Hematopoietic multipotent progenitor cell treated with erythropoietin and hydrocortisone succinate and interleukin-3 and kit ligand, for 8 days (in vitro differentiated cells): ENCODE data around the gene FAM185A.
"Not testable (repeated sequence)": the region's sequence is repeated elsewhere in the genome, so short reads cannot be mapped to it uniquely, and the experiment has no call there.

ENCODE experiments used
- DNase-seq: peaks from one replicate; pipeline ENCODE4 v3.0.0-alpha.2; 2015

Gene FAM185A

DNA sequence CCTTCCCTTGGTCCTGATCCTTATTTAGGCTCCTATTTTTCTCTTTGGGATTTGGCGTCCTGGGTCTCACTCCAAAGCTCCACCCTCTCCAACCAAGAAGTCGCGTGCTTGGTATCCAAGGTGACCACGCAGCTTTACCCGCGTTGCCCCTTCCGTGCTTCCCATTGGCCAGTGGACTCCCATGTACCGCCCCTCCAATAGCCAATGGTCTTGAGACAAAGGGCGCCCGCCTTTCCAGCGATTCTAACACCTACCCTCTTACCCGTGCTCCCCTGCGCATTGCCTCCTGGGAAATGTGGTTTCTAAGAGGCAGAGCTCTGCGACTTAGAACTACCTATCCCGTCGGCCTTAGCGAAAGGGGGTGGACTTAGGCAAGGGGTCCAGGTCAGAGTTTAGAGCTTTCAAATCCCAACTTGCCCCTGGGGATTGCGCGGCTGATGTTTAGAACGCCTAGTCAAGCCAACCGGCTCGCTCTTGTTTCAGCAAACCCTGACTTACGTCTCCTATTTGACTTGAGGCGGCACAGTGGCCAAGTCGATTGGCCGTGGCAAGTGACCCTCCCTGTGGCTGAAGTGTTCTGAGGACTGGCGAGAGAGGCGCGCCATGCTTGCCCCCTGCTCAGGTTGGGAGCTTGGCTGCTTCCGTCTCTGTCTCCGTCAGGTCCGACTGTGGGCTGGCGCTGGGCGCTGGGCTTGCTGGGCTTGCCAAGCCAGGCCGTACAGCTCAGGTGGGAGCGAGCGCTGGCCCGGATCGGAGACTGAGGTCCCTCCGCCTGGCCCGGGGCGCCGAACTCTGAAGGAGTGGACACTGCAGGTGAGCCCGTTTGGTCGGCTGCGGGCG is at the start of gene FAM185A:
FAM185A (plus strand) TSS at position 395 of the 840 bp plus-strand sequence; CDS start at position 604, 209 bp downstream.
- DNase-seq: peak; percentile 100

DNA sequence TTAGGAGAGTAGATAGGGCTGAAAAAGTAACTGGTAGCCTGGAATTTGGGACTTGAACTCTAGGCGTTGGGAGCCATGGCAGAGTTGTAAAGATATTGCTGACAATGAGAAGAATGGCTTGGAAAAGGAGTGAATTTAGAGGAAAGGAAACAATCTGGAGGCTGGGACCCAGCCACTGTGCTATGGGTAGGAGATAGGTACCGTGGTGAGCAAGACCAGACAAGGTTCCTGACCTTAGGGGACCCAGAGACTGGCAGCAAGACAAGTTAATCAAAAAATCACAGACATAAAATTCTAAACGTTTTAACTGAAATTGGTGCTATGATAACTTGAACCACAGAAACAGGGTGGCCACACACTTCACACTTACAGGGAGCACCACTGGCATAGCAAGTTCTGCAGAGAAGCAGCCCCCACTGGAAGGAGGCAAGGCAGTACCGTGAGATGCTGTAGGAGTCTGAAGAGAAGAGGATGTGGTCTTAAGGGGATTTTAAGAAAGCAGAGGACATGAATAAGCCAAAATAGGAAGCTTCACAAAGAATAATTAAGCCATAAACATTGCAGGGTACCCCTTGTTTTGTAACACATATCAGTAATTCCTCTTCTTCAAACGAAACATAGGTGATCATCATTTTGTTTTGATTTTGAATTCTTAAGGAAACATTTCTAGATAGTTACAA is 35.6 kb upstream of the FAM185A start:
- DNase-seq: peak; percentile 3

DNA sequence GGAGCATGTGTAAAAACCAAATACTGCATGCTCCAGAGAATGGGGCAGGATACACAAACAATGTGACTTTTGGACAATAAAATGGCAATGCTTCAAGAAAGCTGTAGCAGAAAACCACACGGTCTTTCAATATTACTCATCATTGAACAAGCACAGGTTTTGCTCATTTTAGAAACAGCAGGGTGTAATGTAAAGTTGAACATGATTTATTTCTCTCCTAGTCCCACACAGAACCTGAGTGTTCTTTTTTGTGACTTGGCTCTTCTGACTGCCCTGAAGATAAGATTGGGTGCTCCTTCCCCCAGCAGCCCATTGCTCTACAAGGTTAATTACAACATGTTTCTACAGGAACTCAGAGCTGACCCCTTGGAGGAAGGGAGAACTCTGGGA is 35.1 kb upstream of the FAM185A start:
- not testable (repeated sequence) for DNase-seq

DNA sequence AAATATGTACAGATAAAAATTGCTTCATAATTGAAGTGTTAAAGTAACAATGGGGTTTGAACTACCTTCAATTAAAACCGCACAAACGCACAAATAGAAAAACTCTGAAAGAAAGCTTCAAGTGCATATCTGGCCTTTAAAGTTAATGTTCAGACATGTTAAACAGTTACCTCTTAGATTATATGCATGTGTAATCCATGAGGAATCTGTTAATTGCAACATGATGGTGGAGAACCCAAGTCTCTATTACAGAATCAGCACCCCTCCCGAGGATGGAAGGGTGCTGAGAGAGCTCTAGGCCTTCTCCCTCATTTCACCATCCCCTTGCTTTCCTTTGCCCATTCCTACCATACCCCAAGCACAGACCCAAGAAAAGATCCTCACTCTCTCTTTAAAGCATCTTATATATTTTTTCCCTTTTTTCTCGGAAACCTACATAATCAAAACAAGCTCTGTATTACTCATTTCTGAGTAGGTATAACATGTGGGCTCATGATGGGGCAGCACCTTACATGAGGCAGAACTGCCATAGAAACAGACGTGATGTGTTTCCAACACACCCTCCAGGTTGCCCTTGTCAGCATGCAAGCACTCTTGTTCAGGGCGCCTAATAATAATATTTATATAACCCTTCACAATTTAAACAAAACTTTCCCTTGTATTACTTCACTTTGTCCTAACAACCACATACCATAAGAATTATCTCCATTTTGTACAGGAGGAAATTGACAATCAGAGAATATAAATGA is 33.9 kb upstream of the FAM185A start:
- DNase-seq: not testable (repeated sequence)

DNA sequence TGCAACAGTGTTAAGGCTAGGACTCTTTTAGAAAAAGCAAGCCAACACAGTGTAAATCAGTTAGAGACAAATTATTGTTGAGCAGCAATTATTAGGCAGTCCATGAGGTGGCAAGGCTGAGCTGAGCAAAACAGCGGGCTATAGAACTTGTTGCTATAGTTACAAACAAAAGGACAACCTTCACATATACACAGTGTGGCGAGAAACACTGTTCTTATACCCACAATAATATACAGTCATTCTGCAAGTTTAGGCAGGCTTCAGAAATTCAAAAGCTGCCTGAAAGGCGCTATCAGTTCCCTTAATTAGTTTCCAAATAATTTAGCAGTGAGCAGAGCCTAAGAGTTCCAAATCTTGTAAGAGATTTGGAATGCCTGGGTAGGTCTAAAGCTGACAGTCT is 33.1 kb upstream of the FAM185A start:
- not testable (repeated sequence) for DNase-seq

DNA sequence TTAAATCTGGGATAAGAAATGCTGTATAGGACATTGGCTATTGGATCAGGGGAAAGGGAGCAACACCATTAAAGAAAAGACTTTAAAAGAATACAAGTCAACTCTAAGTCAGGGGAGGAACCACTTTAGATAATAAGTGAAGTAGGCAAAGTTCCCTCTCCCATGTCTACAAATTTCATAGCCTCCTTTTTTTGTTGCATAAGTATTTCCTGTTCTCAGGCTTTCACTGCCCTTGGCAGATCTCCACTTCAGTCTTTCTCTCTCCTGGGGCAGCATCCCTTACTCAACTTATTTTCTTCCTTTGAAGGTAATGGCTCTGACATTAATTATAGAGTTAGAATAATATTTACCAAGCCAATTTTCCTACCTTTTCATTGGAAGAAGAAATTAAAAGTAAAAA is 30.3 kb upstream of the FAM185A start:
- not testable (repeated sequence) for DNase-seq

DNA sequence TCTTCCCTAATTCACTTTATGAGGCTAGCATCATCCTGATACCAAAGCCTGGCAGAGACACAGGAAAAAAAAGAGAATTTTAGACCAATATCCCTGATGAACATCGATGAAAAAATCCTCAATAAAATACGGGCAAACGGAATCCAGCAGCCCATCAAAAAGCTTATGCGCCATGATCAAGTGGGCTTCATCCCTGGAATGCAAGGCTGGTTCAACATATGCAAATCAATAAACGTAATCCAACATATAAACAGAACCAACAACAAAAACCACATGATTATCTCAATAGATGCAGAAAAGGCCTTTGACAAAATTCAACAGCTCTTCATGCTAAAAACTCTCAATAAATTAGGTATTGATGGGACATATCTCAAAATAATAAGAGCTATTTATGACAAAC is 22.6 kb upstream of the FAM185A start:
- not testable (repeated sequence) for DNase-seq

DNA sequence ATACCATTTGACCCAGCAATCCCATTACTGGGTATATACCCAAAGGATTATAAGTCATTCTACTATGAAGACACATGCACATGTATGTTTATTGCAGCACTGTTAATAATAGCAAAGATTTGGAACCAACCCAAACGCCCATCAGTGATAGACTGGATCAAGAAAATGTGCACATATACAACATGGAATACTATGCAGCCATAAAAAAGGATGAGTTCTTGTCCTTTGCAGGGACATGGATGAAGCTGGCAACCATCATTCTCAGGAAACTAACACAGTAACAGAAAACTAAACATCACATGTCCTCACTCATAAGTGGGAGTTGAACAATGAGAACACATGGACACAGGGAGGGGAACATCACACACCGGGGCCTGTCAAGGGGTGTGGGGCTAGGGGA is 19.1 kb upstream of the FAM185A start:
- not testable (repeated sequence) for DNase-seq

DNA sequence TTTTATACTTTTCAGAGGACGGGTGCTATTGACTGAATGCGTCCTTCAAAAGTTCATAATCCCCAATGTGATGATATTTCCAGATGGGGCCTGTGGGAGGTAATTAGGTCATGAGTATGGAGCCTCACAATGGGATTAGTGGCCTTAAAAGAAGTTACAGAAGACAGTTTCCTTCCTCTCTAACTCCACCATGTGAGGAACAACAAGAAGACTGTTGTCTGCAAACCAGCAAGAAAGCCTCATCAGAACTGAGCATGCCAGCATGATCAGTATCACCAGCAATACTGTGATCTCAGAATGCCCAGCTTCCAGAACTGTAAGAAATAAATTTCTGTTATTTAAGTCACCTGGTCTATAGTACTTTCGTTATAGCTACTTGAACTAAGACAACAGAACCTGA is 18.4 kb upstream of the FAM185A start:
- DNase-seq: not testable (repeated sequence)

DNA sequence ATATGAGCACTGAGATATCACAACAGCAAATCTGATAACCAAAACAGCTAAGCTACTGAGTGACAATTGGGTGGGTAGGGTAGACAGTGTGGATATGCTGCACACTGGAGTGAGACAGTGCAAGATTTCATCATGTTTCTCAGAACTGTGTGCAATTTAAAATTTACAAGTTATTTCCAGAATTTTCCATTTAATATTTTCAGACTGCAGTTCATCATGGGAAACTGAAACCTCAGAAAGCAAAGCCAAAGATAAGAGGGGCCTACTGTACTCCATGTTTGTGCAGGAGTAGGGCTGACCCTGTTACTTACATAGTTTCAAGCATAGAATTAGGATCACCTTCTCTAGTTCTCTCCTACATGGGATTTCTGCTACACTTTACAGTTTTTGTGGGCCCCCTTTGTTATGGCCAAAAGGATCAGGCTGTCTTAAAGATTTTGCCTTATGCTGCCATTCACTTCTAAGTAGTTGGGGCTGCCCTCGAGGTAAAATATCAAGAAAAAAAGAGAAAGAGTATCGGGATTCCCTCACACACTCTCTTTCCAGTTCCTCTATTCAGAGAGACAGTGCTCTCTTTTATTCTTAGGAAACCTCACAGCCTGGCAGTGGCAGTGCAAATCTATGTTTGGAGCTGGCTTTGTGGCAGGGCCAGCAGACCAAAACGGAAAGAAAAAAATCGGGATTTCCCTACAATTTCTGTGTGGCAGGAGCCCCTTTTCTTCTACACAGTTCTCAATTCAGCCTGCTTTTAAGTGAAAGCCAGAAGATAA is 6.6 kb upstream of the FAM185A start:
- DNase-seq: not testable (repeated sequence)

DNA sequence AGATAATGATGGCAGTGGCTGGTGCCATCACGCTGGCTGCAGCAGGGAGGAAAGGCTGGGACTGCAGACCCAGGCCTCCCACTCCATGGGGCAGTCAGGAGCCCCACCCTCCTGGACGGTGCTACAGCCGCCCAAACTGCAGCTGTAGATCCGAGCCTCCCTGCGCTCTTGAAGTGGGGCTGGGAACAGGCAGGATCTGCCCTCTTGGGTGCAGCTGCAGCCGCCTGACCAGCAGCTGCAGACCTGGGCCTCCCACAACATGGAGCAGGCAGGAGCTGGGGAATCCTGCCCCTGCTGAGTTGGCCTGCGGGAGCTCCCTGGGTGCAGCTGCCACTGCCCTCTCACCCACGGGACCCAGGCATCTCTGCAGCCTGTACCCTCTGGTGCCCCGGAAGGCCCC is 4.9 kb upstream of the FAM185A start:
- not testable (repeated sequence) for DNase-seq

DNA sequence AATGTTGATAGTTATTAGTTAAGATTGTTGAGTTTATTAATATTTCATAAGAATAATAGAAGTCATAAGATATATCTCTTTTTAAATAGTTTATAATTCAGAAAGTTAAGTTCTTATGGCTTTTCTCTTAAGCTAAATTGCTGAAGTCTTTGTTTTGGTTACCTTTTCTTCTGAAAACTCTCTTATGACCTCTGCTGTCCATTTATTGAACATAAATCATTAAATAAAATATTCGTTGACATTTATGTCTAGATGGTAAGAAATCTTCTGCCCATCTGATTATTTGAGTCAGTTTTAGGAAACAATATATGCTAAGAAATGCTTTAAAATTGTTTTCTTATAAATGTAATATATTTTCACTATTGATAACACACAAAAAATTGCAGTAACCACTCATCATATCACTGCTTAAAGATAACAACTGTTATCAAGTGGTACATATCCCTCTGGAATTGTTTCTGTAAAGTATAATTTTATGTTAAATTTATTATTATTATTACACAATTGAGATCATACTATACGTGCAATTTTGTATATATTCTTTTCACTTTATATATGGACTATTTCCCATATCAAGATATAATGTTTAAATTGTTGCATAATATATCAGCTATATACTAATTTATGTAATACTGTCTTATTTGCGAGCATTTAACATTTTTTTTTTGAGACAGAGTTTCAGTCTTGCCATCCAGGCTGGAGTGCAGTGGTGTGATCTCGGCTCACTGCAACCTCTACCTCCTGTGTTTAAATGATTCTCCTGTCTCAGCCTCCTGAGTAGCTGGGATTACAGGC is 3.1 kb upstream of the FAM185A start:
- DNase-seq: peak; percentile 43

DNA sequence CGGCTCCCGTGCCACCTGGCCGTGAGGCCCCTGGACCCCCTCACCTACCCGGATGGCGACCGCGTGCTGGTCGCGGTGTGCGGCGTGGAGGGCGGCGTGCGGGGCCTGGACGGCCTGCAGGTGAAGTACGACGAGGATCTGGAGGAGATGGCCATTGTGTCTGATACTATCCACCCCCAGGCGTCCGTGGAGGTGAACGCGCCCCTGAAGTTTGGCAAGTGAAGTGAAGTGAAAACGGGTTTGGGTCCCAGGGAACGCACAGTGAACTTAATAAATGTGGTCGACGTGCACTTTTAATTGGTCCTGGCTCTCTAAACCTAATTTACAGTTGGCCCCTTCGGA is 617 bp downstream of the FAM185A start:
- not testable (repeated sequence) for DNase-seq

DNA sequence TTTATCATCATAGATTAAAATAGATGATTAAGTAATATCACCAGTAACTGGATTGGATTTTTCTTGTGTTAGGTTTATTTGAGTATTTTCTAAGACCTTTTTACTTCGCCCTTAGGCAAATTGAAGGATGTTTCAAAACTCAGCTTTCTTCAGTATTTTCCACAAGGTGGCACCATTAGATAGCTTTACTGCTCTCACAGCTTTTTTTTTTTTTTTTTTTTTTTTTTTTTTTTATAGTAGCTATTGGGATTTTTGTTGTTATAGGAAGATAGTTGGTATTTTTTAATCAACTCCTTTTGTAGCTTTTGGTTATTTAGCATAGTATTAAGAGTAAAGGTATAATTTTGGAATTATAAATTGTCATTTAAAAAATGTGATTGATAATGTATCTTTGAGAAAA is 9.4 kb downstream of the FAM185A start:
- not testable (repeated sequence) for DNase-seq

DNA sequence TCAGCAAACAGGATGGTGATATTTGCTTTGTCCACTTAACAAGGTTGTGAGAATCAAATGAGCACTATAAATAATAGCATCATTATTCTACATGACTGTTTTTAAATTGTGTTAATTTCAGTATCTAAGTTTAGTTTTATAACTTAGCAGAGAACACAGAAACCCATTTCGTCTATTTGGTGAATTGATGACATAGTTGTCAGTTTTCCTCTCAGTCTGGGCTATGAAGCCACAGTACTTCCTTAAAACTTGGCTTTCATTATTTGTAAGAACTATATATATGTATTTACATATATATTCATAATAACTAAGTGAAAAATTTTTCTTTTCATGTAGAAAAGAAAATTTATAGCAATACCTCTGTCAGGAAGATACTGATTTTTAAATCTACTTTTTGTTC is 11.1 kb downstream of the FAM185A start:
- not testable (repeated sequence) for DNase-seq

DNA sequence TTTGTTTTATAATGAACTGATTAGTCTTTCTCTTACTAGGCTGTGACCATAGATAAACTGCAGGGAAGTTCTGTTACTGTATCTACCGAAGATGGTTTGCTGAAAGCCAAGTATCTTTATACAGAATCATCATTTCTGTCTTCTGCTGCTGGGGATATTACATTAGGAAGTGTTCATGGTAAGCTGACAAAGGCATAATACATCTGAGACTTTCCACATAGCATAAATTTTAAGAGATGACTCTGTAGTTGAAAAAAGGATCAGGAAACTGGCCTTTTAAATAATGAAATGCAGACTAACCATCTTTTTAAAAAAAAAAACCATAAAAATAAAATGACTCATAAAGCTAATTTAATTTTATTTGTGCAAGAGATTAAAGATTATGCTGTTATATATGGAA is 12.4 kb downstream of the FAM185A start:
- not testable (repeated sequence) for DNase-seq

DNA sequence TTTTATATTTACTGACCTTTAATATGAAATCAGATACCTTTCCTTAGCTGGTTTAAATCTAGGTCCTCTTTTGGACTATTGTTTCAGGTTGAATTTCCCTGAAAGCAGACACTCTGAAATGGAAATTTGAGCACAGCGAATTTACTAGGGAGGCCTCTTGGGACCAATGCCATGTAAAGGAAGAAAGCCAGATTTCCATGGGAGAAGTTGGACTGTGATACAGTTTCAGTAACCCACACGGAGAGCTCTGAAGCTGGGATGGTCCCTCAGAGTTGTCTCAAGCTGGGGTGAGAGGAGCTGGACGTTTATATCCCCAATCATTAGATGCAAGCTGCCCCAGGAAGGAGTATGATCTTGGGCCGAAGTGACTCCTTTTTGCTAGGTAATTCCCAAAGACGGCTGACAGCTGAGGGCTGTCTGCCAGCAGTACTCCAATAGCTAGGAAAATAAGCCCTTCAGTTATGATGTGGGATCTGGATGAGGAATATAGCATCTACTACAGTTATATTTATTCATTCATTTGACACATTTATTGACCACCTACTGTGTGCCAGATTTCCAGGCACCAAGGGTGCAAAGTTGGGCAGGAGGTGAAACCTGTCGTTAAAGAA is 14.6 kb downstream of the FAM185A start:
- not testable (repeated sequence) for DNase-seq

DNA sequence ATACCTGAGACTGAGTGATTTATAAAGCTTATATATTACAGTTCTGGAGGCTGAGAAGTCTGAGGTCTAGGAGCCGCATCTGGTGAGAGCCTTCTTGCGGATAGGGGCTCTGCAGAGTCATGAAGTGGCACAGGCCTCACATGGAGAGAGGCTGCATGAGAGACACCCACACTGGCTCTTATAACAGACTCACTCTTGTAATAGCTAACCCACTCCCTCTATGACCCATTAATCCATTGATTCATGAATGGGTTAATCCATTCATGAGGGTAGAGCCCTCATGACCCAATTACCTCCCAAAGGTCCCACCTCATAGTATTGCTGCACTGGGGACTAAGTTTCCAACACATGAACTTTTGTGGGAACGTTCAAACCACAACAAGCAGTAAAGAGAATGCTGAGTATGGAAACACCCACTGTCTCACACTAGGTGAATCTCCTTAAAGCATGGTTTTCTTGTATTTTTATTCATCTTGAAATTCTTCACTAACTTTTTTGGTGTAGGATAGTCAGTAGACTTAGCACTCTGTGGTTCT is 20.9 kb downstream of the FAM185A start:
- DNase-seq: not testable (repeated sequence)

DNA sequence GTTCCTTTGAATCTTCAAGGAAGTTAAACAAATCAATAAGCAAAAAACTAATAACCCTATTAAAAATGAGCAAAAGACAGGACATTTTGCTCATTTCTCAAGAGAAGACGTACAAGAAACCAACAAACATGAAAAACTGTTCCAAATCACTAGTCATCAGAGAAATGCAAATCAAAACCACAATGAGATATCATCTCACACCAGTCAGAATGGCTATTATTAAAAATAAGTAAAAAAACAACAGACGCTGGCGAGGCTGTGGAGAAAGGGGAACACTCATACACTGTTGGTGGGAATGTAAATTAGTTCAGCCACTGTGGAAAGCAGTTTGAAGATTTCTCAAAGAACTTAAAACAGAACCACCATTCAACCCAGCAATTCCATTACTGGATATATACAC is 21.7 kb downstream of the FAM185A start:
- DNase-seq: not testable (repeated sequence)

DNA sequence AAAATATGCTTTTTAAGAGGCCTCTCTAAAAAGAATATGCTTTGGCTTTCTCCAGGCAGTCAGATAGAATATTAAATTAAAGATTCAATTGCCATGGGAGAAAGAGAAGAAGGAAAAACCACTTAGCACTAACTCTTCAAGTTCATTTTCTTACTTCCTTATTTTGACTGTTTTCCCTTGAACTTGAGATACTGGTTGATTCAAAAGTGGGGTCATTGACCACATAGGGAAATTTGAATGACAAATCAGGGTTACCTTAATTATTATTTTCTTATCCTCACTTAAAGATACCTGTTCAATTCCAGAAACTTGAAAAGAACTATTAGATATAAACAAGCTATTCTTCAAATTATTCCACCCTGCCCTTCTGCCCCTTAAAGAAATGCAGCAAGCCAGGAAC is 27.4 kb downstream of the FAM185A start:
- DNase-seq: not testable (repeated sequence)

DNA sequence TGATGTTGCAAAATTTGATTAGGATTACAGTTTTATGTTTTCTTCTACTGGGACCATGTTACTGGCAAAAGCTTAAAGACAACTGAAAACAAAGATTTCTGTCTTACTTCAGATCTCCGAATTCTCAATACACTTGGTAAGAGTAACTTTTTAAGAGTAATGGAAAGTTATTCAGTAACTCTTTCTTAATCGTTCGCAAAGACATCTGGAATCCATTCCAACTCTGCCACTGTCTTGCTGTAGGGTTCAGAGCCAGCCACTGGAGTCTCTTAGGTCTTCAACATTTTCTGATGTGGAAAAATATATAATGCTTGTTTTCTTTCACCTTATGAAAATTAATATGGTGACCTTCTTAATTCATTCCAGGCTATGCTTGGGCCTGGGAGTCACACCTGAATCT is 29.9 kb downstream of the FAM185A start:
- not testable (repeated sequence) for DNase-seq
